ENCODE results near the gene SLC6A13. TPM values are rescaled to one million over a fixed set of nuclear protein-coding genes. Genes with fewer than 3 reads are reported as not detected.

The SLC6A13 gene
- total RNA-seq, 4 donors from 2014 or later: 0.46 to 1.2 TPM; not detected in 2

DNA sequence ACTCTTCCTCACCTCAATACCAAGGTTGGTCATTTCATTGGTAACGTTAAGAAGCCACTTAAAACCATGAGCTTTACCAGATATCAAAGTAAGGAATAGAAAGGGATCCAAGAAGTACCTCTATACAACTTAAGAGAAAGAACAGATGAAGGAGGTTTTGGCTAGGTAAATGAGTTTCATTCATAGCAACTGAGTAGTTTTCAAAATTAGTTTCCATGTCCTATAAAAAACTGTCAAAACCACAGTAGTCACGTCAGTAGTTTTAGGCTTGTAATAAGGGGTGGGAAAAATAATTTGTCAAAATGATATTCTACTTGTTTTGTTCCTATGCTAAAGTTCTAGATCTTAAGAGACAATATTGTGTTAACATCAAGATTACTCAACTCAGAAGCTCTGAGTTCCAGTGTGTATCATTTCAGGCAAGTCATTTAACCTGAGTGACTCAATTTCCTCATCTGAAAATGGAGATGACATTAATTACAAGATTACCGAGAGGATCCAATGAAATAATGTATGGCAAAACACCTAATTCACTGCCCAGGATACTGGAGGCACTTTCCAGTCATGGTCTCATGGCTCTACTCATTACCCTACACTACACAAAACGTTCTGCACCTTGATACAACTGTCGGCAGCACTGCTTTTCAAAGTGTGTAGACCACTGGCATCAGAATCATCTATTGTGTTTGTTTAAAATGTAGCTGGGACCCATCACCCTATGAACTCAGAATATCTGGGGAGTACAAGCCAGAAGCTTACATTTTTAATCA is 24.1 kb upstream of the SLC6A13 start:
- intact Hi-C loops (cut with DNase I; ENCODE audit: low total_unique reads): no loop called here
- TF ChIP-seq, protein P1, sequence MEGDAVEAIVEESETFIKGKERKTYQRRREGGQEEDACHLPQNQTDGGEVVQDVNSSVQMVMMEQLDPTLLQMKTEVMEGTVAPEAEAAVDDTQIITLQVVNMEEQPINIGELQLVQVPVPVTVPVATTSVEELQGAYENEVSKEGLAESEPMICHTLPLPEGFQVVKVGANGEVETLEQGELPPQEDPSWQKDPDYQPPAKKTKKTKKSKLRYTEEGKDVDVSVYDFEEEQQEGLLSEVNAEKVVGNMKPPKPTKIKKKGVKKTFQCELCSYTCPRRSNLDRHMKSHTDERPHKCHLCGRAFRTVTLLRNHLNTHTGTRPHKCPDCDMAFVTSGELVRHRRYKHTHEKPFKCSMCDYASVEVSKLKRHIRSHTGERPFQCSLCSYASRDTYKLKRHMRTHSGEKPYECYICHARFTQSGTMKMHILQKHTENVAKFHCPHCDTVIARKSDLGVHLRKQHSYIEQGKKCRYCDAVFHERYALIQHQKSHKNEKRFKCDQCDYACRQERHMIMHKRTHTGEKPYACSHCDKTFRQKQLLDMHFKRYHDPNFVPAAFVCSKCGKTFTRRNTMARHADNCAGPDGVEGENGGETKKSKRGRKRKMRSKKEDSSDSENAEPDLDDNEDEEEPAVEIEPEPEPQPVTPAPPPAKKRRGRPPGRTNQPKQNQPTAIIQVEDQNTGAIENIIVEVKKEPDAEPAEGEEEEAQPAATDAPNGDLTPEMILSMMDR (IDR thresholded peaks at IDR 0.05): no peak
- TF ChIP-seq POLR2A (IDR thresholded peaks at IDR 0.05): no peak

GRCh38 chr12:278046-278445 is 15.4 kb upstream of the SLC6A13 start:
- Histone ChIP-seq H3K27ac (no peak overlapping the region), H3K9me3 (no peaks in the 10 kb centered on the region), H3K27me3 (no peaks in the 10 kb centered on the region), H3K4me3 (no peak overlapping the region), H3K4me1 (no peaks in the 10 kb centered on the region), H3K36me3 (no peaks in the 10 kb centered on the region)
- no peak for DNase-seq
- intact Hi-C loops (cut with DNase I; ENCODE audit: low total_unique reads): no loop called here
- no peak for TF ChIP-seq POLR2A (IDR thresholded peaks at IDR 0.05)
- TF ChIP-seq, protein P1 (IDR thresholded peaks at IDR 0.05): no peak

More for the DNA sequence above, 24.1 kb upstream of the SLC6A13 start:
- Histone ChIP-seq H3K36me3 (no peaks in the 10 kb centered on the region), H3K4me1 (no peaks in the 10 kb centered on the region), H3K27me3 (no peaks in the 10 kb centered on the region), H3K9me3 (no peaks in the 10 kb centered on the region), H3K27ac (no peak overlapping the region), H3K4me3 (no peak overlapping the region)
- no peak for DNase-seq

DNA sequence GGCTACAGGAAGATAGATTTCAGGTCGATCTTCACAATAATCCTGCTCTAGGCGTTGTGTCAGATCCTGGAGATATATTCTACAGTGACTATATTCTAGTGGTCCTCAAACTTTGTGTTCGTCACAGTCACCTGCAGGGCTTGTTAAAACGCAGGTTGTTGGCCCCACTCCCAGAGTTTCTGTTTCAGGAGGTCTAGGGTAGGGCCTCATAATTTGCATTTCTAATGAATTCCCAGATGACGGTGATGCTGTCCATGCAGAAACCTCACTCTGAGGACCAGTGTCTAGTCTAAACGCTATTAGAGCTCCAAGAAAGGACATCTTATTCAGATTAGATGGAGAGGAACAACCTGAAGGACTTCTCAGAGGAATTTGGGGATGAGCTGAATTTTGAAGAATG is 13.2 kb upstream of the SLC6A13 start:
- no peak for DNase-seq
- H3K36me3 ChIP-seq: no peaks in the 10 kb centered on the region
- no peak overlapping the region for H3K27ac ChIP-seq
- no peaks in the 10 kb centered on the region for H3K9me3 ChIP-seq
- intact Hi-C loops (cut with DNase I; ENCODE audit: low total_unique reads): no loop called here
- no peaks in the 10 kb centered on the region for H3K27me3 ChIP-seq
- H3K4me1 ChIP-seq: no peaks in the 10 kb centered on the region
- H3K4me3 ChIP-seq: no peak overlapping the region
- TF ChIP-seq, protein P1 (IDR thresholded peaks at IDR 0.05): no peak
- TF ChIP-seq POLR2A (IDR thresholded peaks at IDR 0.05): no peak

- no peak for TF ChIP-seq POLR2A (IDR thresholded peaks at IDR 0.05)
- TF ChIP-seq, protein P1 (IDR thresholded peaks at IDR 0.05): no peak
- no peak for DNase-seq
- Histone ChIP-seq H3K27ac (no peak overlapping the region), H3K36me3 (no peaks in the 10 kb centered on the region), H3K4me1 (no peaks in the 10 kb centered on the region), H3K27me3 (no peaks in the 10 kb centered on the region), H3K4me3 (no peak overlapping the region), H3K9me3 (no peaks in the 10 kb centered on the region)
- intact Hi-C loops (cut with DNase I; ENCODE audit: low total_unique reads): no loop called here
Observed at GRCh38 chr12:273382-273781, 10.7 kb upstream of the SLC6A13 start.

GRCh38 chr12:272942-273341 is 10.3 kb upstream of the SLC6A13 start:
- intact Hi-C loops (cut with DNase I; ENCODE audit: low total_unique reads): no loop called here
- H3K27ac ChIP-seq: no peak overlapping the region

More at GRCh38 chr12:272942-273341, 10.3 kb upstream of the SLC6A13 start:
- DNase-seq: no peak
- TF ChIP-seq, protein P1 (IDR thresholded peaks at IDR 0.05): no peak
- TF ChIP-seq POLR2A (IDR thresholded peaks at IDR 0.05): no peak
- H3K4me1 ChIP-seq: no peaks in the 10 kb centered on the region
- no peak overlapping the region for H3K4me3 ChIP-seq
- H3K9me3 ChIP-seq: no peaks in the 10 kb centered on the region
- no peaks in the 10 kb centered on the region for H3K27me3 ChIP-seq
- no peaks in the 10 kb centered on the region for H3K36me3 ChIP-seq

All from uterus (tissue), 4 donors.